SK-N-SH (cell line): Measurements from ENCODE around the gene MRPL44. TPM values are rescaled to one million over a fixed set of nuclear protein-coding genes. Genes with fewer than 3 reads are reported as not detected.
A peak's percentile ranks its signal among the peaks of the same experiment; 100 is the strongest.

Experiments
- CTCF ChIA-PET: fragments of 300-600, 350-600 bp; formaldehyde crosslinking; extraction: SDS; loops from one replicate; lab custom pipeline; 2021; lab: Yijun Ruan, JAX
- POLR2A ChIA-PET: fragments of 350-600 bp; sonication (Branson Sonifier 250); formaldehyde crosslinking; extraction: SDS; loops from one replicate; lab custom pipeline; 2020; ENCODE audit warnings: antibody characterized with exemption, inconsistent platforms; lab: Yijun Ruan, JAX
- DNase-seq: peaks from one replicate; pipeline ENCODE4 v3.0.0; 2012
- H2AFZ ChIP-seq: fragments of 200-600 bp; sonication (generic); 2 replicates; pipeline ENCODE4 v1.8.1; 2016; ENCODE audit warnings: antibody characterized with exemption, mild to moderate bottlenecking, low read depth
- H3F3A ChIP-seq: fragments of 200-600 bp; sonication (generic); replicated peaks from 2 replicates; pipeline ENCODE3; 2016; ENCODE audit warnings: antibody characterized with exemption, mild to moderate bottlenecking; ENCODE audit not compliant: insufficient read depth
- H3K27ac ChIP-seq, 2 experiments: fragments of 200-500 bp in 1 of 2; fragments of 200-600 bp in 1 of 2; sonication (Bioruptor generic) in 1 of 2; sonication (generic), shearing (Covaris generic) in 1 of 2; 2 replicates each; pipeline versions ENCODE4 v1.5.1 to v1.6.1; 2014 to 2016; ENCODE audit warnings: low read depth in 2 of 2, inconsistent platforms in 1 of 2, low read length in 1 of 2, mild to moderate bottlenecking in 1 of 2, mixed read lengths in 1 of 2
- H3K27me3 ChIP-seq: fragments of 200-600 bp; sonication (generic), shearing (Covaris generic); 2 replicates; pipeline ENCODE4 v1.6.1; 2016; ENCODE audit warnings: mixed run types; ENCODE audit not compliant: insufficient read depth
- H3K36me3 ChIP-seq, 2 experiments: fragments of 200-500 bp in 1 of 2; fragments of 200-600 bp in 1 of 2; sonication (Bioruptor generic) in 1 of 2; sonication (generic) in 1 of 2; replicated peaks in 1 of 2; 2 replicates each; pipeline versions ENCODE3 to v1.5.1; 2014 to 2016; ENCODE audit warnings: low read length in 1 of 2, mild to moderate bottlenecking in 1 of 2; ENCODE audit not compliant: insufficient read depth in 2 of 2, control insufficient read depth in 1 of 2
- H3K4me1 ChIP-seq, 2 experiments: fragments of 200-500 bp in 1 of 2; fragments of 200-600 bp in 1 of 2; sonication (Bioruptor generic) in 1 of 2; sonication (generic), shearing (Covaris generic) in 1 of 2; 2 replicates each; pipeline versions ENCODE4 v1.5.1 to v1.6.1; 2014 to 2016; ENCODE audit warnings: low read depth in 1 of 2, low read length in 1 of 2, mixed run types in 1 of 2; ENCODE audit not compliant: insufficient read depth in 2 of 2, control insufficient read depth in 1 of 2
- H3K4me2 ChIP-seq: fragments of 200-600 bp; sonication (generic), shearing (Covaris generic); 2 replicates; pipeline ENCODE4 v1.6.1; 2017; ENCODE audit warnings: mixed run types
- H3K4me3 ChIP-seq, 2 experiments: fragments of 200-500 bp in 1 of 2; fragments of 200-600 bp in 1 of 2; sonication (Bioruptor generic) in 1 of 2; sonication (generic), shearing (Covaris generic) in 1 of 2; 2 replicates each; pipeline versions ENCODE4 v1.5.1 to v1.8.1; 2014 to 2016; ENCODE audit warnings: low read depth in 2 of 2, inconsistent platforms in 1 of 2, low read length in 1 of 2, mild to moderate bottlenecking in 1 of 2, mixed read lengths in 1 of 2, moderate library complexity in 1 of 2
- H3K79me2 ChIP-seq: fragments of 200-600 bp; sonication (generic); 2 replicates; pipeline ENCODE4 v1.8.1; 2017; ENCODE audit warnings: mild to moderate bottlenecking; ENCODE audit not compliant: insufficient read depth
- H3K9ac ChIP-seq: fragments of 200-600 bp; sonication (generic); 2 replicates; pipeline ENCODE4 v1.6.1; 2017; ENCODE audit warnings: mixed run types
- H3K9me2 ChIP-seq: fragments of 200-600 bp; sonication (generic); 2 replicates; pipeline ENCODE4 v1.6.1; 2017; ENCODE audit warnings: mixed run types
- H3K9me3 ChIP-seq: fragments of 200-600 bp; sonication (generic); 2 replicates; pipeline ENCODE4 v1.6.1; 2017; ENCODE audit warnings: mixed run types, mild to moderate bottlenecking, moderate library complexity
- H4K20me1 ChIP-seq: fragments of 200-600 bp; sonication (generic); 2 replicates; pipeline ENCODE4 v1.6.1; 2017; ENCODE audit warnings: mild to moderate bottlenecking, mixed run types; ENCODE audit not compliant: insufficient read depth
- EP300 ChIP-seq, 2 experiments: IDR thresholded peaks; 2 replicates each; pipeline versions ENCODE4 v1.4.0 to v1.6.1; 2012; ENCODE audit warnings: borderline replicate concordance in 1 of 2, low read depth in 1 of 2, low read length in 1 of 2
- GATA2 ChIP-seq: sonication (generic); formaldehyde crosslinking; IDR thresholded peaks from 2 replicates; pipeline ENCODE4 v1.5.0; 2020; ENCODE audit warnings: mild to moderate bottlenecking, missing genetic modification reagents
- YY1 ChIP-seq: IDR thresholded peaks from 2 replicates; pipeline ENCODE4 v1.4.0; 2012; ENCODE audit warnings: low read depth, mild to moderate bottlenecking
- WGBS: methylation state at CpG from one replicate; pipeline ENCODE4 v1.1.6; 2017; ENCODE audit warnings: low lambda C conversion rate; 5-methylcytosine and 5-hydroxymethylcytosine counted together
- polyA plus RNA-seq, 3 experiments: library from polyadenylated mRNA; depleted of rRNA; stranded (reverse); fragments of >200 nt; gene quantifications; 2 replicates each; pipeline ENCODE4 v1.2.3, GENCODE V29; 2012
- TF ChIP-seq, protein P1 (sequence below): IDR thresholded peaks from 2 replicates; pipeline ENCODE4 v1.4.0; 2012; ENCODE audit warnings: low read depth, borderline replicate concordance
- TF ChIP-seq, protein P2 (sequence below): fragments of 150-350 bp; IDR thresholded peaks from 2 replicates; pipeline ENCODE4 v1.6.1; 2017; ENCODE audit warnings: antibody characterized with exemption, low read length, low read depth, borderline replicate concordance
- TF ChIP-seq, protein P3 (sequence below): fragments of 200-600 bp; sonication (generic); IDR thresholded peaks from 2 replicates; pipeline ENCODE4 v1.6.1; 2017; ENCODE audit warnings: antibody characterized with exemption, mild to moderate bottlenecking, moderate library complexity
- TF ChIP-seq, protein P4 (sequence below): IDR thresholded peaks from 2 replicates; pipeline ENCODE4 v1.4.0; 2012; ENCODE audit warnings: low read depth

The MRPL44 gene
- polyA plus RNA-seq, 1 of the 3 experiments (the other 2 are of a cell fraction), result 12.9 TPM

DNA sequence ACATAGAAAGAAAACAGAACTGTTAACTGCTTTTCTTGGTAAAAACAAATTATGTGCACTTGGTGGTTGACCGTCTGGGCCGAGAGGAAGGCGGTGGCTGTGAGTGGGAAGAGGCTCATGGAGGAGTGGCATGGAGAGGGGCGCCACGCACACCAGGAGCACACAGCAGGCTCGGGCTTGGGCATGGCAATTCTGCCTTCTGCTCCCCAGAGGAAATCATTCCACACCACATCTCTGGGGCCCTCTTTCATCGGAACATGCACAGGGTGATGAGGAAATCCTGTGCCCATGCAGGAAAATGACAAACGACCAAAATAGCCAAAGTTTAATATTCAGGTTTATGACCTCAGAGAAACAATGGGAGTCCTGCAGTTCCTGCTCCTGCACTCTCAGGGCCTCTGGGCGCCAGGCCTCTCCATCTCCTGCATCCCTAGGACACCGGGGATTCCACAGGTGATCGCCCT is 38.6 kb upstream of the MRPL44 start:
- CTCF ChIA-PET, result no interaction called here
- H3K4me3 ChIP-seq, result no peak overlapping the region
- peaks cover 34% of the 10 kb centered on the region for H4K20me1 ChIP-seq
- H3K9me2 ChIP-seq, result no peaks in the 10 kb centered on the region
- TF ChIP-seq EP300 (IDR thresholded peaks at IDR 0.05; ENCODE audit: borderline replicate concordance in 1 of 2, low read depth in 1 of 2, low read length in 1 of 2) (no peak), GATA2 (CRISPR knock-in tag) (no peak)
- TF ChIP-seq, protein P1, sequence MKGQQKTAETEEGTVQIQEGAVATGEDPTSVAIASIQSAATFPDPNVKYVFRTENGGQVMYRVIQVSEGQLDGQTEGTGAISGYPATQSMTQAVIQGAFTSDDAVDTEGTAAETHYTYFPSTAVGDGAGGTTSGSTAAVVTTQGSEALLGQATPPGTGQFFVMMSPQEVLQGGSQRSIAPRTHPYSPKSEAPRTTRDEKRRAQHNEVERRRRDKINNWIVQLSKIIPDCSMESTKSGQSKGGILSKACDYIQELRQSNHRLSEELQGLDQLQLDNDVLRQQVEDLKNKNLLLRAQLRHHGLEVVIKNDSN, result no peak
- TF ChIP-seq, protein P2, sequence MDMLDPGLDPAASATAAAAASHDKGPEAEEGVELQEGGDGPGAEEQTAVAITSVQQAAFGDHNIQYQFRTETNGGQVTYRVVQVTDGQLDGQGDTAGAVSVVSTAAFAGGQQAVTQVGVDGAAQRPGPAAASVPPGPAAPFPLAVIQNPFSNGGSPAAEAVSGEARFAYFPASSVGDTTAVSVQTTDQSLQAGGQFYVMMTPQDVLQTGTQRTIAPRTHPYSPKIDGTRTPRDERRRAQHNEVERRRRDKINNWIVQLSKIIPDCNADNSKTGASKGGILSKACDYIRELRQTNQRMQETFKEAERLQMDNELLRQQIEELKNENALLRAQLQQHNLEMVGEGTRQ, result no peak
- TF ChIP-seq, protein P3, sequence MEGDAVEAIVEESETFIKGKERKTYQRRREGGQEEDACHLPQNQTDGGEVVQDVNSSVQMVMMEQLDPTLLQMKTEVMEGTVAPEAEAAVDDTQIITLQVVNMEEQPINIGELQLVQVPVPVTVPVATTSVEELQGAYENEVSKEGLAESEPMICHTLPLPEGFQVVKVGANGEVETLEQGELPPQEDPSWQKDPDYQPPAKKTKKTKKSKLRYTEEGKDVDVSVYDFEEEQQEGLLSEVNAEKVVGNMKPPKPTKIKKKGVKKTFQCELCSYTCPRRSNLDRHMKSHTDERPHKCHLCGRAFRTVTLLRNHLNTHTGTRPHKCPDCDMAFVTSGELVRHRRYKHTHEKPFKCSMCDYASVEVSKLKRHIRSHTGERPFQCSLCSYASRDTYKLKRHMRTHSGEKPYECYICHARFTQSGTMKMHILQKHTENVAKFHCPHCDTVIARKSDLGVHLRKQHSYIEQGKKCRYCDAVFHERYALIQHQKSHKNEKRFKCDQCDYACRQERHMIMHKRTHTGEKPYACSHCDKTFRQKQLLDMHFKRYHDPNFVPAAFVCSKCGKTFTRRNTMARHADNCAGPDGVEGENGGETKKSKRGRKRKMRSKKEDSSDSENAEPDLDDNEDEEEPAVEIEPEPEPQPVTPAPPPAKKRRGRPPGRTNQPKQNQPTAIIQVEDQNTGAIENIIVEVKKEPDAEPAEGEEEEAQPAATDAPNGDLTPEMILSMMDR, result no peak
- TF ChIP-seq, protein P4, sequence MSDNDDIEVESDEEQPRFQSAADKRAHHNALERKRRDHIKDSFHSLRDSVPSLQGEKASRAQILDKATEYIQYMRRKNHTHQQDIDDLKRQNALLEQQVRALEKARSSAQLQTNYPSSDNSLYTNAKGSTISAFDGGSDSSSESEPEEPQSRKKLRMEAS, result no peak
- H3K9ac ChIP-seq, result no peak overlapping the region
- H2AFZ ChIP-seq, result no peak overlapping the region
- H3K79me2 ChIP-seq, result peaks cover 82% of the 10 kb centered on the region
- H3K4me1 ChIP-seq, result no peaks in the 10 kb centered on the region
- 95% methylated on average over 11 of the region's 11 CpGs for WGBS
- H3K4me2 ChIP-seq, result no peak overlapping the region
- H3K27me3 ChIP-seq, result no peaks in the 10 kb centered on the region
- no peak for DNase-seq
- no peaks in the 10 kb centered on the region for H3K9me3 ChIP-seq
- H3K27ac ChIP-seq, result no peak overlapping the region
- peaks cover under 1% of the 10 kb centered on the region for H3F3A ChIP-seq
- POLR2A ChIA-PET, result no interaction called here
- H3K36me3 ChIP-seq, result peaks cover 13 to 28% of the 10 kb centered on the region in 2 experiments

DNA sequence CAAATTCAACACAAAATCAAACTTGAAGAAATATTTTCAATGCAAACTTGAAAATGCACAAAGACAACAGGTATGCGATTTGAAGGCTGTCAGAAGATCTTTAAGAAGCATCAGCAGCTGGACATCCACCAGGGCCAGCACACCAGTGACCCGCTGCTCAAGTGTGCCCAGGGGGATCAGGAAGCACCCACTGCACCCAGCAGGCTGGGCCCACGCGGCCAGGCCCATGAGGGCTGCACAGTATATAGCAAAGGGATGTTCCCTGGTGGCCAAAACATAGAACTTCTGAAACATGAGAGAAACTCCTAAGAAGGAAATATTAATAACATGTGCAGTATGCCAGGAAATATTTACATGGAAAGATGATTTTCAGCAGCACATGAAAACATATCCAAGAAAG is 37.2 kb upstream of the MRPL44 start:
- no peak for DNase-seq
- H2AFZ ChIP-seq, result no peak overlapping the region
- TF ChIP-seq YY1, result no peak
- TF ChIP-seq, protein P3, result peak; percentile 14; the same call in 1 of the 2 replicates
- H3K9me2 ChIP-seq, result no peaks in the 10 kb centered on the region
- WGBS, result 98% methylated on average over 4 of the region's 4 CpGs
- no peak overlapping the region for H3K4me3 ChIP-seq
- H3K27ac ChIP-seq, result no peak overlapping the region
- H3F3A ChIP-seq, result peaks cover 10% of the 10 kb centered on the region
- peaks cover 41% of the 10 kb centered on the region for H4K20me1 ChIP-seq
- POLR2A ChIA-PET, result no interaction called here
- H3K36me3 ChIP-seq, result peaks cover 13 to 23% of the 10 kb centered on the region in 2 experiments
- CTCF ChIA-PET, result no interaction called here
- H3K4me1 ChIP-seq, result no peaks in the 10 kb centered on the region
- no peaks in the 10 kb centered on the region for H3K9me3 ChIP-seq
- H3K79me2 ChIP-seq, result peaks cover 89% of the 10 kb centered on the region
- no peaks in the 10 kb centered on the region for H3K27me3 ChIP-seq
- H3K4me2 ChIP-seq, result no peak overlapping the region
- no peak overlapping the region for H3K9ac ChIP-seq
